Measurements from ENCODE around the gene ARHGAP18.

Gene ARHGAP18

DNA sequence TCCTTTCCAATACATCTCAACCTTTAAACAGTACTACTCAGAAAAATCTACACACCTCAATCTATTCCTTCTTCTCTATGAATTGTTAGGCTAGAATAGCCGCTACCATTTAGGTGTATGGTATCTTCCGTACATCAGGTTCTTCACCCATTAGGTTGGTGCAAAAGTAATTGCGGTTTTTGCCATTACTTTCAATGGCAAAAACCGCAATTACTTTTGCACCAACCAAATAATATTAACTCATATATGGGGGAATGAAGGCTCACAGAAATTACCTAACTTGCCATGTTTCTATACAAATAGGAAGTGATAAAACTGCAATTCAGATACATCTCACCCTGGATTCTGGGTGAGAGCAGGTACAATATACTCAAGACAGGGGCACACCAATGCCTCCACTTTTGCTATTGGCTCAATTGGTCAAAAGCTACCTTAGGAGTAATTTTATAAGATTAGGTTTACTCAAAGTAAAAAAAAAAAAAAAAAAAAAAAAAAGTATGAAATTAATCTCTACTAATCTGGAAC, 37.7 kb upstream of the ARHGAP18 start:
- Histone ChIP-seq H3K9ac (ENCODE audit: low read depth, low read length, poor library complexity, severe bottlenecking) (peak overlapping the region; percentile 60), H3K4me2 (ENCODE audit: low read depth, low read length, poor library complexity, severe bottlenecking) (no peak overlapping the region), H4K20me1 (ENCODE audit: insufficient read depth, low read length, poor library complexity, severe bottlenecking) (no peaks in the 10 kb centered on the region)

GRCh38 chr6:129744880-129745237, 34.9 kb upstream of the ARHGAP18 start:
- H4K20me1 ChIP-seq (ENCODE audit: insufficient read depth, low read length, poor library complexity, severe bottlenecking): no peaks in the 10 kb centered on the region
- no peak for TF ChIP-seq EZH2phosphoT487 (IDR thresholded peaks at IDR 0.05; ENCODE audit: borderline replicate concordance)
- TF ChIP-seq, protein P1, sequence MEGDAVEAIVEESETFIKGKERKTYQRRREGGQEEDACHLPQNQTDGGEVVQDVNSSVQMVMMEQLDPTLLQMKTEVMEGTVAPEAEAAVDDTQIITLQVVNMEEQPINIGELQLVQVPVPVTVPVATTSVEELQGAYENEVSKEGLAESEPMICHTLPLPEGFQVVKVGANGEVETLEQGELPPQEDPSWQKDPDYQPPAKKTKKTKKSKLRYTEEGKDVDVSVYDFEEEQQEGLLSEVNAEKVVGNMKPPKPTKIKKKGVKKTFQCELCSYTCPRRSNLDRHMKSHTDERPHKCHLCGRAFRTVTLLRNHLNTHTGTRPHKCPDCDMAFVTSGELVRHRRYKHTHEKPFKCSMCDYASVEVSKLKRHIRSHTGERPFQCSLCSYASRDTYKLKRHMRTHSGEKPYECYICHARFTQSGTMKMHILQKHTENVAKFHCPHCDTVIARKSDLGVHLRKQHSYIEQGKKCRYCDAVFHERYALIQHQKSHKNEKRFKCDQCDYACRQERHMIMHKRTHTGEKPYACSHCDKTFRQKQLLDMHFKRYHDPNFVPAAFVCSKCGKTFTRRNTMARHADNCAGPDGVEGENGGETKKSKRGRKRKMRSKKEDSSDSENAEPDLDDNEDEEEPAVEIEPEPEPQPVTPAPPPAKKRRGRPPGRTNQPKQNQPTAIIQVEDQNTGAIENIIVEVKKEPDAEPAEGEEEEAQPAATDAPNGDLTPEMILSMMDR (conservative IDR thresholded peaks at IDR 0.05; ENCODE audit: low read length): no peak
- H3K9me2 ChIP-seq (replicated peaks; ENCODE audit: low read depth, low read length): no peaks in the 10 kb centered on the region
- no peaks in the 10 kb centered on the region for H3F3A ChIP-seq (ENCODE audit: low read depth)
- H3K79me2 ChIP-seq (ENCODE audit: insufficient read depth, low read length): no peaks in the 10 kb centered on the region
- no peak overlapping the region for H2AFZ ChIP-seq (ENCODE audit: low read length)
- no peaks in the 10 kb centered on the region for H3K9me3 ChIP-seq (ENCODE audit: insufficient read depth, low read depth, low read length)
- no peak overlapping the region for H3K4me2 ChIP-seq (ENCODE audit: low read depth, low read length, poor library complexity, severe bottlenecking)
- H3K9ac ChIP-seq (ENCODE audit: low read depth, low read length, poor library complexity, severe bottlenecking): no peak overlapping the region
- H3K27me3 ChIP-seq (ENCODE audit: insufficient read depth, low read length, poor library complexity, severe bottlenecking): no peaks in the 10 kb centered on the region
- H3K4me3 ChIP-seq (ENCODE audit: low read length, poor library complexity, severe bottlenecking): no peak overlapping the region
- no peaks in the 10 kb centered on the region for H3K36me3 ChIP-seq (ENCODE audit: insufficient read depth, low read length)
- peaks cover 27% of the 10 kb centered on the region for H3K4me1 ChIP-seq (ENCODE audit: insufficient read depth, low read length, poor library complexity, severe bottlenecking)

More for the DNA sequence above, 37.7 kb upstream of the ARHGAP18 start:
- Histone ChIP-seq H3K4me1 (ENCODE audit: insufficient read depth, low read length, poor library complexity, severe bottlenecking) (peaks cover 34% of the 10 kb centered on the region), H3K9me3 (ENCODE audit: insufficient read depth, low read depth, low read length) (no peaks in the 10 kb centered on the region), H3K4me3 (ENCODE audit: low read length, poor library complexity, severe bottlenecking) (no peak overlapping the region), H2AFZ (ENCODE audit: low read length) (no peak overlapping the region), H3K27me3 (ENCODE audit: insufficient read depth, low read length, poor library complexity, severe bottlenecking) (no peaks in the 10 kb centered on the region), H3K79me2 (ENCODE audit: insufficient read depth, low read length) (no peaks in the 10 kb centered on the region), H3F3A (ENCODE audit: low read depth) (no peaks in the 10 kb centered on the region), H3K36me3 (ENCODE audit: insufficient read depth, low read length) (no peaks in the 10 kb centered on the region), H3K9me2 (replicated peaks; ENCODE audit: low read depth, low read length) (no peaks in the 10 kb centered on the region)
- TF ChIP-seq, protein P1 (conservative IDR thresholded peaks at IDR 0.05; ENCODE audit: low read length): no peak
- no peak for TF ChIP-seq EZH2phosphoT487 (IDR thresholded peaks at IDR 0.05; ENCODE audit: borderline replicate concordance)

DNA sequence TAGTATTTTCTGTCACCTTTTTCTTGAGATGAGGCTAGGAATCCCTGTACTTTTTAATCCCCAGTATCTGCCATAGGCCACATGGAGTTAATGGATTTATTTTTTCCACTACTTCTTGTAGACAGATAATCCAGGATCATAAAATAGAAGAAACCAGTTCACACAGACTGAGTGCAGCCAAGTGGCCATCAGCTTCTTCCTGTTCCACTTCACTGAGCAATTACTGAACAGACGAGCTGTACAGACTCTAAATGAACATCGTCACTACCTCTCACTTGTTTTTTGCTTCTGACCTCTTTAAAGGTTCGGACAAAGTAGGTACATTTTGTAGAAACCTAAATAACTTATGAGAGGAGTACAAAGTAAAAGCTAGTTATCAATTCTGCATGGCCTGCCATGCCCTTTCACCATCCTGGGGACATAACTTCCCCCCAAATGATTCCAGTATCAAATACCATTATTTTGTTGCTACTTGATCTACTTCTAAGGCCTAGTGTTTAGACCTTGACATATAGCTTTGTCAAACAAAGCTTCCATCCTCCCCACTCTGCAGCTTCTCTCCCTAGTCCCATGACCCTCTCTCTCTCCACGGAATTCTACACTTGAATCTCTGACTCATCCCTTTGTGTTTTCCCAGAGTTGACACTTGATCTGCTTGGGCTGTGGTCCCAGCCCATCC, 34.4 kb upstream of the ARHGAP18 start:
- Histone ChIP-seq H3K4me1 (ENCODE audit: insufficient read depth, low read length, poor library complexity, severe bottlenecking) (peaks cover 23% of the 10 kb centered on the region), H3K79me2 (ENCODE audit: insufficient read depth, low read length) (no peaks in the 10 kb centered on the region), H3K9me3 (ENCODE audit: insufficient read depth, low read depth, low read length) (no peaks in the 10 kb centered on the region), H3K9me2 (replicated peaks; ENCODE audit: low read depth, low read length) (no peaks in the 10 kb centered on the region), H3K27me3 (ENCODE audit: insufficient read depth, low read length, poor library complexity, severe bottlenecking) (no peaks in the 10 kb centered on the region), H3K4me2 (ENCODE audit: low read depth, low read length, poor library complexity, severe bottlenecking) (peak overlapping the region; percentile 2), H4K20me1 (ENCODE audit: insufficient read depth, low read length, poor library complexity, severe bottlenecking) (no peaks in the 10 kb centered on the region), H3K4me3 (ENCODE audit: low read length, poor library complexity, severe bottlenecking) (no peak overlapping the region), H3F3A (ENCODE audit: low read depth) (no peaks in the 10 kb centered on the region), H3K9ac (ENCODE audit: low read depth, low read length, poor library complexity, severe bottlenecking) (no peak overlapping the region), H3K36me3 (ENCODE audit: insufficient read depth, low read length) (no peaks in the 10 kb centered on the region), H2AFZ (ENCODE audit: low read length) (no peak overlapping the region)
- no peak for TF ChIP-seq EZH2phosphoT487 (IDR thresholded peaks at IDR 0.05; ENCODE audit: borderline replicate concordance)
- TF ChIP-seq, protein P1 (conservative IDR thresholded peaks at IDR 0.05; ENCODE audit: low read length): no peak
